ENCODE measurements around the gene TMTC1.

GRCh38 chr12:29713729-29714128 lies 70.0 kb downstream of the TMTC1 start:
- no peak for TF ChIP-seq EZH2 (IDR thresholded peaks at IDR 0.05; ENCODE audit: low read depth, unreplicated experiment)
- TF ChIP-seq CTCF (conservative IDR thresholded peaks at IDR 0.05; ENCODE audit: low read depth in 2 of 2) = no peak
- TF ChIP-seq REST (IDR thresholded peaks at IDR 0.05; ENCODE audit: unreplicated experiment) = no peak
- TF ChIP-seq EZH2phosphoT487 (IDR thresholded peaks at IDR 0.05; ENCODE audit: unreplicated experiment) = no peak
- TF ChIP-seq POLR2AphosphoS5 (IDR thresholded peaks at IDR 0.05; ENCODE audit: low read depth) = no peak
- no peak for TF ChIP-seq JUNB (IDR thresholded peaks at IDR 0.05; ENCODE audit: unreplicated experiment)
- no peak for TF ChIP-seq ZNF462 (CRISPR knock-in tag; IDR thresholded peaks at IDR 0.05)
- TF ChIP-seq CREB1 (CRISPR knock-in tag; IDR thresholded peaks at IDR 0.05; ENCODE audit: low read depth) = no peak
- no peak for TF ChIP-seq ETS1 (IDR thresholded peaks at IDR 0.05)
